HEK293 (cell line): ENCODE results near the gene EPHB3.

Experiments used
- KLF17 ChIP-seq: fragments of 450-650 bp; formaldehyde crosslinking; IDR thresholded peaks from 2 replicates; pipeline ENCODE4 v1.5.1; 2016; ENCODE audit warnings: missing biosample characterization, missing genetic modification characterization
- REST ChIP-seq: fragments of 450-650 bp; formaldehyde crosslinking; IDR thresholded peaks from 2 replicates; pipeline ENCODE4 v1.5.1; 2016; ENCODE audit warnings: missing biosample characterization, missing genetic modification characterization
- ZBTB7A ChIP-seq: fragments of 450-650 bp; formaldehyde crosslinking; IDR thresholded peaks from 2 replicates; pipeline ENCODE4 v1.5.1; 2016; ENCODE audit warnings: low read depth, missing biosample characterization, missing genetic modification characterization
- ZNF138 ChIP-seq: fragments of 450-650 bp; formaldehyde crosslinking; IDR thresholded peaks from 2 replicates; pipeline ENCODE4 v1.5.1; 2016; ENCODE audit warnings: missing biosample characterization, missing genetic modification characterization, borderline replicate concordance
- ZNF146 ChIP-seq: fragments of 450-650 bp; formaldehyde crosslinking; IDR thresholded peaks from 2 replicates; pipeline ENCODE4 v1.5.1; 2016; ENCODE audit warnings: missing biosample characterization, missing genetic modification characterization
- ZNF184 ChIP-seq: fragments of 450-650 bp; IDR thresholded peaks from 2 replicates; pipeline ENCODE4 v1.5.1; 2018; ENCODE audit warnings: missing biosample characterization, mild to moderate bottlenecking, missing genetic modification characterization
- ZNF391 ChIP-seq: fragments of 450-650 bp; formaldehyde crosslinking; IDR thresholded peaks from 2 replicates; pipeline ENCODE4 v1.5.1; 2016; ENCODE audit warnings: low read depth, missing biosample characterization, missing genetic modification characterization, borderline replicate concordance
- ZNF513 ChIP-seq: fragments of 450-650 bp; IDR thresholded peaks from 2 replicates; pipeline ENCODE4 v1.5.1; 2018; ENCODE audit warnings: missing biosample characterization, missing genetic modification characterization
- ZNF623 ChIP-seq: fragments of 450-650 bp; formaldehyde crosslinking; IDR thresholded peaks from 2 replicates; pipeline ENCODE4 v1.5.1; 2016; ENCODE audit warnings: missing biosample characterization, missing genetic modification characterization
- ZNF707 ChIP-seq: fragments of 450-650 bp; formaldehyde crosslinking; IDR thresholded peaks from 2 replicates; pipeline ENCODE4 v1.5.1; 2016; ENCODE audit warnings: missing biosample characterization, missing genetic modification characterization
- TF ChIP-seq, protein P1 (sequence below): fragments of 450-650 bp; formaldehyde crosslinking; IDR thresholded peaks from 2 replicates; pipeline ENCODE4 v1.5.1; 2016; ENCODE audit warnings: missing biosample characterization, missing genetic modification characterization
- TF ChIP-seq, protein P2 (sequence below): fragments of 450-650 bp; formaldehyde crosslinking; IDR thresholded peaks from 2 replicates; pipeline ENCODE4 v1.5.1; 2016; ENCODE audit warnings: missing biosample characterization, missing genetic modification characterization
- TF ChIP-seq, protein P3 (sequence below): fragments of 450-650 bp; formaldehyde crosslinking; IDR thresholded peaks from 2 replicates; pipeline ENCODE4 v1.5.1; 2016; ENCODE audit warnings: missing biosample characterization, missing genetic modification characterization, low read depth

DNA sequence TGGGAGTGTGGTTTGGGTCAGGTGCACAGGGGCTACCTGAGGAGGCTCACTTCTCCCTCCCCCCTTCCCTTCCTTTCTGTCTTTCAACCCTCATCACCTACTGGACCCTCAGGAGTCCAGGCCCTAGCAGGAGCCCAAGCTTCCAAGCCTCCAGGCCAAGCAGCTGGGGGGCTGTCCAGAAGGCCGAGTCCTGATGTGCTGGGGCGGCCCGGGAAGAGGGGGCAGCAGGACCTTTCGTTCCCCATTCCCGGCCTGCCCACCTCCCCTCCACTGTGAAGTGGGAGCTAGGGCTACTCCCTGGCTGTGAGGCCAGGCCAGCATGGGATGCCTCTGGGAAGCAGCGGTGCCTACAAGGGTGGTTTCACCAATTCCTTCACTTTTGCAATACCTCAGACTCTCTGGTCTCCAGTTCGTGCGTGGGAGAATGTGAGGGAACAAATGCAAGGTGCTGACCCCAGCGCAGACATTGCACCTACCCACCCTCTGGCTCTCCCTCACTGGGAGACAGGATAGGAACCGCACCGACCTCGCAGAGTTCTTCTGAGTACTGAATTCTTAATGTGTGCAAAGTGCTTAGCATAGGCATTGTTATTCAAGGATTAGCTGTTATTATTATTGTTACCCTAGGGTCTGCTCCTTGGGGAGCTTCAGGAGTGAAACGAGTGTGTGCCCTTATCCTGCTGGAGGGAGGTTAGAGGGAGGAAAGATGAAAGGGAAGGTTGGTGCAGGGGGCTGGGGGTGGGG, 2.5 kb downstream of the EPHB3 start:
- TF ChIP-seq, protein P1, sequence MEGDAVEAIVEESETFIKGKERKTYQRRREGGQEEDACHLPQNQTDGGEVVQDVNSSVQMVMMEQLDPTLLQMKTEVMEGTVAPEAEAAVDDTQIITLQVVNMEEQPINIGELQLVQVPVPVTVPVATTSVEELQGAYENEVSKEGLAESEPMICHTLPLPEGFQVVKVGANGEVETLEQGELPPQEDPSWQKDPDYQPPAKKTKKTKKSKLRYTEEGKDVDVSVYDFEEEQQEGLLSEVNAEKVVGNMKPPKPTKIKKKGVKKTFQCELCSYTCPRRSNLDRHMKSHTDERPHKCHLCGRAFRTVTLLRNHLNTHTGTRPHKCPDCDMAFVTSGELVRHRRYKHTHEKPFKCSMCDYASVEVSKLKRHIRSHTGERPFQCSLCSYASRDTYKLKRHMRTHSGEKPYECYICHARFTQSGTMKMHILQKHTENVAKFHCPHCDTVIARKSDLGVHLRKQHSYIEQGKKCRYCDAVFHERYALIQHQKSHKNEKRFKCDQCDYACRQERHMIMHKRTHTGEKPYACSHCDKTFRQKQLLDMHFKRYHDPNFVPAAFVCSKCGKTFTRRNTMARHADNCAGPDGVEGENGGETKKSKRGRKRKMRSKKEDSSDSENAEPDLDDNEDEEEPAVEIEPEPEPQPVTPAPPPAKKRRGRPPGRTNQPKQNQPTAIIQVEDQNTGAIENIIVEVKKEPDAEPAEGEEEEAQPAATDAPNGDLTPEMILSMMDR (tag by site-specific recombination) = no peak
- TF ChIP-seq KLF17 (tag by site-specific recombination) = no peak
- TF ChIP-seq ZNF513 (tag by site-specific recombination) = no peak
- TF ChIP-seq, protein P2, sequence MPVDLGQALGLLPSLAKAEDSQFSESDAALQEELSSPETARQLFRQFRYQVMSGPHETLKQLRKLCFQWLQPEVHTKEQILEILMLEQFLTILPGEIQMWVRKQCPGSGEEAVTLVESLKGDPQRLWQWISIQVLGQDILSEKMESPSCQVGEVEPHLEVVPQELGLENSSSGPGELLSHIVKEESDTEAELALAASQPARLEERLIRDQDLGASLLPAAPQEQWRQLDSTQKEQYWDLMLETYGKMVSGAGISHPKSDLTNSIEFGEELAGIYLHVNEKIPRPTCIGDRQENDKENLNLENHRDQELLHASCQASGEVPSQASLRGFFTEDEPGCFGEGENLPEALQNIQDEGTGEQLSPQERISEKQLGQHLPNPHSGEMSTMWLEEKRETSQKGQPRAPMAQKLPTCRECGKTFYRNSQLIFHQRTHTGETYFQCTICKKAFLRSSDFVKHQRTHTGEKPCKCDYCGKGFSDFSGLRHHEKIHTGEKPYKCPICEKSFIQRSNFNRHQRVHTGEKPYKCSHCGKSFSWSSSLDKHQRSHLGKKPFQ = no peak
- TF ChIP-seq ZNF707 (tag by site-specific recombination) = no peak
- TF ChIP-seq ZNF391 (tag by site-specific recombination) = no peak
- no peak for TF ChIP-seq ZNF138
- TF ChIP-seq, protein P3, sequence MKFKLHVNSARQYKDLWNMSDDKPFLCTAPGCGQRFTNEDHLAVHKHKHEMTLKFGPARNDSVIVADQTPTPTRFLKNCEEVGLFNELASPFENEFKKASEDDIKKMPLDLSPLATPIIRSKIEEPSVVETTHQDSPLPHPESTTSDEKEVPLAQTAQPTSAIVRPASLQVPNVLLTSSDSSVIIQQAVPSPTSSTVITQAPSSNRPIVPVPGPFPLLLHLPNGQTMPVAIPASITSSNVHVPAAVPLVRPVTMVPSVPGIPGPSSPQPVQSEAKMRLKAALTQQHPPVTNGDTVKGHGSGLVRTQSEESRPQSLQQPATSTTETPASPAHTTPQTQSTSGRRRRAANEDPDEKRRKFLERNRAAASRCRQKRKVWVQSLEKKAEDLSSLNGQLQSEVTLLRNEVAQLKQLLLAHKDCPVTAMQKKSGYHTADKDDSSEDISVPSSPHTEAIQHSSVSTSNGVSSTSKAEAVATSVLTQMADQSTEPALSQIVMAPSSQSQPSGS (tag by site-specific recombination) = no peak
- no peak for TF ChIP-seq ZNF623
- TF ChIP-seq ZBTB7A (tag by site-specific recombination) = no peak
- TF ChIP-seq ZNF146 (tag by site-specific recombination) = no peak
- no peak for TF ChIP-seq ZNF184
- TF ChIP-seq REST (tag by site-specific recombination) = no peak
